ENCODE data around the gene HS1BP3. TPM values are rescaled to one million over a fixed set of nuclear protein-coding genes. Genes with fewer than 3 reads are reported as not detected.

HS1BP3 gene
- total RNA-seq, 1 donor from 2014 or later, result 22.2 TPM

GRCh38 chr2:20631617-20632307, 19.1 kb downstream of the HS1BP3 start:
- DNase-seq (ENCODE audit: low read depth, low spot score), result no peak

- DNase-seq (ENCODE audit: low read depth, low spot score), result no peak
These were observed 19.9 kb downstream of the HS1BP3 start for GRCh38 chr2:20630967-20631366.

GRCh38 chr2:20629581-20630171, 21.2 kb downstream of the HS1BP3 start:
- no peak for DNase-seq (ENCODE audit: low read depth, low spot score)

GRCh38 chr2:20629181-20629580, 21.7 kb downstream of the HS1BP3 start:
- no peak for DNase-seq (ENCODE audit: low read depth, low spot score)

- no peak for DNase-seq (ENCODE audit: low read depth, low spot score)
These were observed 23.1 kb downstream of the HS1BP3 start for GRCh38 chr2:20627712-20628380.

- no peak for DNase-seq (ENCODE audit: low read depth, low spot score)
These were observed 24.0 kb downstream of the HS1BP3 start for GRCh38 chr2:20626698-20627513.

GRCh38 chr2:20626392-20626697, 24.6 kb downstream of the HS1BP3 start:
- DNase-seq (ENCODE audit: low read depth, low spot score), result no peak

- no peak for DNase-seq (ENCODE audit: low read depth, low spot score)
These were observed 25.2 kb downstream of the HS1BP3 start for GRCh38 chr2:20625491-20626391.

GRCh38 chr2:20624884-20625485, 25.9 kb downstream of the HS1BP3 start:
- no peak for DNase-seq (ENCODE audit: low read depth, low spot score)

GRCh38 chr2:20624156-20624883, 26.6 kb downstream of the HS1BP3 start:
- no peak for DNase-seq (ENCODE audit: low read depth, low spot score)

- no peak for DNase-seq (ENCODE audit: low read depth, low spot score)
These were observed 27.1 kb downstream of the HS1BP3 start for GRCh38 chr2:20623741-20624155.

GRCh38 chr2:20623241-20623640, 27.7 kb downstream of the HS1BP3 start:
- no peak for DNase-seq (ENCODE audit: low read depth, low spot score)

- no peak for DNase-seq (ENCODE audit: low read depth, low spot score)
These were observed 28.2 kb downstream of the HS1BP3 start for GRCh38 chr2:20622731-20623130.

GRCh38 chr2:20622296-20622686, 28.6 kb downstream of the HS1BP3 start:
- no peak for DNase-seq (ENCODE audit: low read depth, low spot score)

GRCh38 chr2:20621366-20622295, 29.3 kb downstream of the HS1BP3 start:
- DNase-seq (ENCODE audit: low read depth, low spot score), result no peak

- no peak for DNase-seq (ENCODE audit: low read depth, low spot score)
These were observed 30.1 kb downstream of the HS1BP3 start for GRCh38 chr2:20620696-20621365.

GRCh38 chr2:20620271-20620681, 30.6 kb downstream of the HS1BP3 start:
- DNase-seq (ENCODE audit: low read depth, low spot score), result no peak

GRCh38 chr2:20619624-20620024, 31.3 kb downstream of the HS1BP3 start:
- DNase-seq (ENCODE audit: low read depth, low spot score), result no peak

Data from pulmonary artery endothelial cell (primary cell).